ENCODE data around the gene CPTP.

CPTP gene

GRCh38 chr1:1332774-1333480 is 8.3 kb downstream of the CPTP start:
- DNase-seq (ENCODE audit: low spot score) (no peak), ATAC-seq (ENCODE audit: low read depth) (peak; percentile 33)
- TF ChIP-seq CTCF (IDR thresholded peaks at IDR 0.05; ENCODE audit: poor library complexity, severe bottlenecking), result no peak
- Histone ChIP-seq H3K4me3 (ENCODE audit: severe bottlenecking) (no peak overlapping the region), H3K36me3 (ENCODE audit: low read depth) (peaks cover 16% of the 10 kb centered on the region), H3K27ac (ENCODE audit: poor library complexity, severe bottlenecking) (peak overlapping the region; percentile 16), H3K4me1 (ENCODE audit: insufficient read depth, poor library complexity, severe bottlenecking) (peaks cover 17% of the 10 kb centered on the region), H3K27me3 (ENCODE audit: insufficient read depth, poor library complexity, severe bottlenecking) (no peaks in the 10 kb centered on the region), H3K9me3 (ENCODE audit: severe bottlenecking) (no peaks in the 10 kb centered on the region)

GRCh38 chr1:1333551-1334241 is 9.1 kb downstream of the CPTP start:
- Histone ChIP-seq H3K36me3 (ENCODE audit: low read depth) (peaks cover 22% of the 10 kb centered on the region), H3K27me3 (ENCODE audit: insufficient read depth, poor library complexity, severe bottlenecking) (no peaks in the 10 kb centered on the region), H3K4me1 (ENCODE audit: insufficient read depth, poor library complexity, severe bottlenecking) (peaks cover 17% of the 10 kb centered on the region), H3K27ac (ENCODE audit: poor library complexity, severe bottlenecking) (peak overlapping the region; percentile 16), H3K9me3 (ENCODE audit: severe bottlenecking) (no peaks in the 10 kb centered on the region), H3K4me3 (ENCODE audit: severe bottlenecking) (no peak overlapping the region)
- no peak; the same call in 2 of the 3 replicates for ATAC-seq (ENCODE audit: low read depth)
- DNase-seq (ENCODE audit: low spot score), result no peak
- no peak for TF ChIP-seq CTCF (IDR thresholded peaks at IDR 0.05; ENCODE audit: poor library complexity, severe bottlenecking)

GRCh38 chr1:1334835-1335234 is 10.2 kb downstream of the CPTP start:
- H3K27me3 ChIP-seq (ENCODE audit: insufficient read depth, poor library complexity, severe bottlenecking), result no peaks in the 10 kb centered on the region
- DNase-seq (ENCODE audit: low spot score) (no peak), ATAC-seq (ENCODE audit: low read depth) (no peak)
- H3K27ac ChIP-seq (ENCODE audit: poor library complexity, severe bottlenecking), result no peak overlapping the region
- no peak for TF ChIP-seq CTCF (IDR thresholded peaks at IDR 0.05; ENCODE audit: poor library complexity, severe bottlenecking)
- no peaks in the 10 kb centered on the region for H3K9me3 ChIP-seq (ENCODE audit: severe bottlenecking)
- H3K36me3 ChIP-seq (ENCODE audit: low read depth), result peaks cover 27% of the 10 kb centered on the region
- no peak overlapping the region for H3K4me3 ChIP-seq (ENCODE audit: severe bottlenecking)
- H3K4me1 ChIP-seq (ENCODE audit: insufficient read depth, poor library complexity, severe bottlenecking), result peaks cover 17% of the 10 kb centered on the region

GRCh38 chr1:1335283-1335682 is 10.7 kb downstream of the CPTP start:
- DNase-seq (ENCODE audit: low spot score), result no peak
- H3K27me3 ChIP-seq (ENCODE audit: insufficient read depth, poor library complexity, severe bottlenecking), result no peaks in the 10 kb centered on the region
- H3K36me3 ChIP-seq (ENCODE audit: low read depth), result peaks cover 31% of the 10 kb centered on the region
- no peaks in the 10 kb centered on the region for H3K9me3 ChIP-seq (ENCODE audit: severe bottlenecking)
- peaks cover 17% of the 10 kb centered on the region for H3K4me1 ChIP-seq (ENCODE audit: insufficient read depth, poor library complexity, severe bottlenecking)
- no peak for TF ChIP-seq CTCF (IDR thresholded peaks at IDR 0.05; ENCODE audit: poor library complexity, severe bottlenecking)
- H3K27ac ChIP-seq (ENCODE audit: poor library complexity, severe bottlenecking), result no peak overlapping the region
- H3K4me3 ChIP-seq (ENCODE audit: severe bottlenecking), result no peak overlapping the region
- ATAC-seq (ENCODE audit: low read depth), result no peak

- no peak overlapping the region for H3K4me3 ChIP-seq (ENCODE audit: severe bottlenecking)
- no peak for DNase-seq (ENCODE audit: low spot score)
- peaks cover 36% of the 10 kb centered on the region for H3K36me3 ChIP-seq (ENCODE audit: low read depth)
- ATAC-seq (ENCODE audit: low read depth), result no peak
- no peak overlapping the region for H3K27ac ChIP-seq (ENCODE audit: poor library complexity, severe bottlenecking)
- H3K9me3 ChIP-seq (ENCODE audit: severe bottlenecking), result no peaks in the 10 kb centered on the region
- H3K4me1 ChIP-seq (ENCODE audit: insufficient read depth, poor library complexity, severe bottlenecking), result peaks cover 15% of the 10 kb centered on the region
- no peaks in the 10 kb centered on the region for H3K27me3 ChIP-seq (ENCODE audit: insufficient read depth, poor library complexity, severe bottlenecking)
- TF ChIP-seq CTCF (IDR thresholded peaks at IDR 0.05; ENCODE audit: poor library complexity, severe bottlenecking), result no peak
Measured at GRCh38 chr1:1335792-1336248, 11.2 kb downstream of the CPTP start.
